Chondrocyte (in vitro differentiated cells): Measurements from ENCODE around the gene AFAP1. TPM values are rescaled to one million over a fixed set of nuclear protein-coding genes. Genes with fewer than 3 reads are reported as not detected.
A peak's percentile ranks its signal among the peaks of the same experiment; 100 is the strongest.

Experiments used
- DNase-seq: peaks from one replicate; pipeline ENCODE4 v3.0.0; 2021; ENCODE audit warnings: mixed read lengths, low spot score
- H3K27ac Mint-ChIP-seq: one replicate; pipeline ENCODE4 v1.8.0; 2021; ENCODE audit warnings: mild to moderate bottlenecking, moderate library complexity, mixed read lengths; ENCODE audit not compliant: unreplicated experiment
- H3K27me3 Mint-ChIP-seq: 2 replicates; pipeline ENCODE4 v1.8.0; 2021; ENCODE audit warnings: low read depth, mixed read lengths
- H3K36me3 Mint-ChIP-seq: 2 replicates; pipeline ENCODE4 v1.8.0; 2021; ENCODE audit warnings: low read depth, mixed read lengths
- H3K4me1 Mint-ChIP-seq: 2 replicates; pipeline ENCODE4 v1.8.0; 2021; ENCODE audit warnings: low read depth, mild to moderate bottlenecking, mixed read lengths
- H3K4me3 Mint-ChIP-seq: one replicate; pipeline ENCODE4 v1.8.0; 2021; ENCODE audit warnings: mild to moderate bottlenecking, moderate library complexity, mixed read lengths; ENCODE audit not compliant: unreplicated experiment
- H3K9me3 Mint-ChIP-seq: 2 replicates; pipeline ENCODE4 v1.8.0; 2021; ENCODE audit warnings: low read depth, mixed read lengths
- CTCF ChIP-seq: fragments of 200-600 bp; sonication (generic); IDR thresholded peaks from 2 replicates; pipeline ENCODE4 v1.5.0; 2021; ENCODE audit warnings: antibody characterized with exemption, mild to moderate bottlenecking, moderate library complexity
- total RNA-seq: library from RNA; stranded (reverse); gene quantifications from 3 replicates; pipeline ENCODE4 v1.2.1, GENCODE V29; 2021

The AFAP1 gene
- total RNA-seq, 1 donor from 2014 or later: 118 TPM

DNA sequence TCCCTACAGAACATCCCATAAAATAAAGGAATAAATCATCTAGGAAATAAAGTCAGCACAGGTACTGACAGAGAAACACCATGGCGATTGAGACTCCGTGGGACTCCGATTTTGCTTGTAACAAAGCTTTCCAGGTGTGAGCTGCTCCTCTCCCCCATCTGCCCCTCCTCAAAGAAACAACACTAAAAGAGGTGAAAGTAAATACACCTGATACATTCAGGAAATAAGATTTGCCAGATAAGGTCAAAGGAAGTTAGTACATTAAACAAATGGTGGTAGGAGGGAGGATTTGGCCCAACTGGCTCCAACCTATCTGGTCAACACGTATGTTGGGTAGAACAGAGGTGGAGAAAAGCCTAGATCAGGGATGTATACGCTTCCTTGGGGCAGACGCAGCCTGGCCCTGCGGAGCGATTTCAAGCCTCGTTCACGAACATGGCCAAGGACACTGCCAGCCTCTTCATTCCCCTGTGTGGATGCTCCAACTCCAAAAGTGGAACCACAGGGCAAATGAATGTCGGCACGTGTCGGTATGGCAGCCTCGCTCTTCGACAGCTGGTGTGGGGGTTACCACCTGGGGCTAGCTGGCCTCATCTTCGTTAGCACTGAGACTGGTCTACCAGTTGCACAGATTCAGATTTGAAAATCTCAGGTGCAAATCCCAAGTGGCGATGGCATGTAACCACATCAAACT lies 162.5 kb downstream of the AFAP1 start:
- DNase-seq: peak; percentile 57
- TF ChIP-seq CTCF: no peak
- Mint-ChIP-seq H3K27ac (no peak overlapping the region), H3K4me3 (no peak overlapping the region), H3K27me3 (no peaks in the 10 kb centered on the region), H3K4me1 (peaks cover 29% of the 10 kb centered on the region), H3K36me3 (peaks cover 56% of the 10 kb centered on the region), H3K9me3 (no peaks in the 10 kb centered on the region)

DNA sequence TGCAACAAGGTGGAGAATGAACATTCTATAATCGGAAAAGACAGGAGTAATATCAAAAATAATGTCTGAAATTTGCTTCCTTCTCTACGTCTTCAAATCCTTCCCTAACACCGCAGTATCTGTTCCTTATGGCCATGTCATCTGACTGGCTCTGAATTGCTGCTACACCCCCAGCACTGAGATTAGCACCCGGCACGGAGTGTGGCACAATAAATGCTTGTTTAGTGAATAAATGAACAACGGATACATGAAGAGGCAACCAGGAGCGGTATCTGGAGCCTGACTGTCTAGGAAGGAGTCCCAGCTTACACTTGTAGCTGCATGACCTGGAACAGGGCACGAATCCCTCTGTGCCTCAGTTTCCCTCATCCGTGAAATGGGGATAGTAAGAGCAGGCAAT lies 164.3 kb downstream of the AFAP1 start:
- Mint-ChIP-seq H3K36me3 (peaks cover 61% of the 10 kb centered on the region), H3K9me3 (no peaks in the 10 kb centered on the region), H3K4me3 (no peak overlapping the region), H3K27me3 (no peaks in the 10 kb centered on the region), H3K4me1 (peaks cover 13% of the 10 kb centered on the region), H3K27ac (no peak overlapping the region)
- DNase-seq: peak; percentile 55
- TF ChIP-seq CTCF: no peak

DNA sequence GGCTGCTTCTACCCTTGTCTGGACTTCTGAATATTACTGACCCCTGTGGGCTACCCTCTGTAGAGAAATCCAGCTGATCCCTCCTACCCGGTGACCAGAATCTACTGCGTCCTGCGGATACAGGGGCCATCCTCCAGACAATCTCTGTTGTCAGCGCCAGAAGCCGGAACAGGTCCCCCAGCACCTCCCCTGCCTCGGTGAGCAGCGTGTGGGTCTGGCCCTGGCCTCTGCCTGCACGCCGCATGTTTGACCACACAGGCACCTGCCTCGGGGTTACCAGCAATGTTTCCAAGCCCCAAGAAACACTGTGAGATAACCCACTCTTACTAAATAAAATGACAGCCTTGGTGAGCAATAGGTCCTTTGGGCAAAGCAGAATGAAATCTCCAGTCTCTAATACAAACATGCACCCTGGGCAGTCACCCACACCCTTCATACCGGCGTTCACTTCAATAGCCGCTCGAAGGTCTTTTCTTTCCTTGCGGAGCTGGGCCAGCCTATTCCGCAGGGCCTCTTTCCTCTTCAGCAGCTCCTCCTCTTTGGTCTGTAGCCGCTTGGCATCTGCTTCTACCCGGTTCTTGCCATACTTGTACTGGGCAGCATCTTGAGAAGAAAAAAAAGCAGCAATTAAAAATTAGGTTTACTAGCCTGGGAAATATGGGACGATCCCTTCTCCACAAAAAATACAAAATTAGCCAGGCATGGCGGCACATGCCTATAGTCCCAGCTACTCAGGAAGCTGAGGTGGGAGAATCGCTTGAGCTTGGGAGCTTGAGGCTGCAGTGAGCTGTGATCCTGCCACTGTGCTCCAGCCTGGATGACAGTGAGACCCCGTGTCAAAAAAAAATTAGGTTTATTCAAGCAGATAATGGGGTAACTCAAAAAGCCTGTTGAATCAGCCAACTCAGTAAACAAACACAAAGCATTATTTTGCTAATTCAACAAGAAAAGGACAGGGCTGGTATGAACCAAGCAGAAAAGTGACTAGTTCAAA lies 165.1 kb downstream of the AFAP1 start:
- Mint-ChIP-seq H3K36me3 (peaks cover 65% of the 10 kb centered on the region), H3K27me3 (no peaks in the 10 kb centered on the region), H3K4me1 (peaks cover 9% of the 10 kb centered on the region), H3K27ac (no peak overlapping the region), H3K9me3 (no peaks in the 10 kb centered on the region), H3K4me3 (no peak overlapping the region)
- DNase-seq: peak; percentile 75
- no peak for TF ChIP-seq CTCF

- Mint-ChIP-seq H3K9me3 (no peaks in the 10 kb centered on the region), H3K36me3 (peaks cover 63% of the 10 kb centered on the region), H3K4me3 (no peak overlapping the region), H3K4me1 (no peaks in the 10 kb centered on the region), H3K27me3 (no peaks in the 10 kb centered on the region), H3K27ac (peak overlapping the region; percentile 68)
- no peak for TF ChIP-seq CTCF
- peak; percentile 61 for DNase-seq
Measured at GRCh38 chr4:7773401-7774180, 166.1 kb downstream of the AFAP1 start.
